ENCODE results near the gene DMXL1. TPM values are rescaled to one million over a fixed set of nuclear protein-coding genes. Genes with fewer than 3 reads are reported as not detected.

DMXL1 gene
- total RNA-seq, 1 donor from 2014 or later = 35.0 TPM

- H3K9me3 Mint-ChIP-seq (ENCODE audit: low read depth) = no peaks in the 10 kb centered on the region
- no peak overlapping the region for H3K4me3 Mint-ChIP-seq (ENCODE audit: unreplicated experiment)
- H3K27ac Mint-ChIP-seq (ENCODE audit: unreplicated experiment) = no peak overlapping the region
- DNase-seq (ENCODE audit: low spot score) = no peak
- no peaks in the 10 kb centered on the region for H3K36me3 Mint-ChIP-seq (ENCODE audit: low read depth)
- TF ChIP-seq, protein P1, sequence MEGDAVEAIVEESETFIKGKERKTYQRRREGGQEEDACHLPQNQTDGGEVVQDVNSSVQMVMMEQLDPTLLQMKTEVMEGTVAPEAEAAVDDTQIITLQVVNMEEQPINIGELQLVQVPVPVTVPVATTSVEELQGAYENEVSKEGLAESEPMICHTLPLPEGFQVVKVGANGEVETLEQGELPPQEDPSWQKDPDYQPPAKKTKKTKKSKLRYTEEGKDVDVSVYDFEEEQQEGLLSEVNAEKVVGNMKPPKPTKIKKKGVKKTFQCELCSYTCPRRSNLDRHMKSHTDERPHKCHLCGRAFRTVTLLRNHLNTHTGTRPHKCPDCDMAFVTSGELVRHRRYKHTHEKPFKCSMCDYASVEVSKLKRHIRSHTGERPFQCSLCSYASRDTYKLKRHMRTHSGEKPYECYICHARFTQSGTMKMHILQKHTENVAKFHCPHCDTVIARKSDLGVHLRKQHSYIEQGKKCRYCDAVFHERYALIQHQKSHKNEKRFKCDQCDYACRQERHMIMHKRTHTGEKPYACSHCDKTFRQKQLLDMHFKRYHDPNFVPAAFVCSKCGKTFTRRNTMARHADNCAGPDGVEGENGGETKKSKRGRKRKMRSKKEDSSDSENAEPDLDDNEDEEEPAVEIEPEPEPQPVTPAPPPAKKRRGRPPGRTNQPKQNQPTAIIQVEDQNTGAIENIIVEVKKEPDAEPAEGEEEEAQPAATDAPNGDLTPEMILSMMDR (IDR thresholded peaks at IDR 0.05) = no peak
- H3K4me1 Mint-ChIP-seq (ENCODE audit: low read depth) = peaks cover 31% of the 10 kb centered on the region
- no peaks in the 10 kb centered on the region for H3K27me3 Mint-ChIP-seq (ENCODE audit: low read depth)
Measured at GRCh38 chr5:119080936-119081335, 10.0 kb downstream of the DMXL1 start.

GRCh38 chr5:119082691-119083090 lies 11.8 kb downstream of the DMXL1 start:
- DNase-seq (ENCODE audit: low spot score) = no peak
- no peak overlapping the region for H3K27ac Mint-ChIP-seq (ENCODE audit: unreplicated experiment)
- no peak overlapping the region for H3K4me3 Mint-ChIP-seq (ENCODE audit: unreplicated experiment)
- H3K27me3 Mint-ChIP-seq (ENCODE audit: low read depth) = no peaks in the 10 kb centered on the region
- H3K36me3 Mint-ChIP-seq (ENCODE audit: low read depth) = no peaks in the 10 kb centered on the region
- TF ChIP-seq, protein P1 (IDR thresholded peaks at IDR 0.05) = no peak
- H3K4me1 Mint-ChIP-seq (ENCODE audit: low read depth) = peaks cover 27% of the 10 kb centered on the region
- H3K9me3 Mint-ChIP-seq (ENCODE audit: low read depth) = peaks cover 3% of the 10 kb centered on the region

DNA sequence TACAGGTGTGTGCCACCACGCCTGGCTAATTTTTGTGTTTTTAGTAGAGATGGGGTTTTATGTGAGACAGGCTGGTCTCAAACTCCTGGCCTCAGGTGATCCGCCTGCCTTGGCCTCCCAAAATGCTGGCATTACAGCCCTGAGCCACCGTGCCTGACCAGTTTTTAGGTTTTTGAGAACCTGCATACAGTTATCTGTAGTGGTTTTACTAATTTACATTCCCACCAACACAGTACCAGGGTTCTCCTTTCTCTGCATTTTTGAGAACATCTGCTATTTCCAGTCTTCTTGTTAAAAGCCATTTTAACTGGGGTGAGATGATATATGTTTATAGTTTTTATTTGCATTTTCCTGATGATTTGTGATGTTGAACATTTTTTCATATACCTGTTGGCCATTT lies 12.8 kb downstream of the DMXL1 start:
- Mint-ChIP-seq H3K36me3 (ENCODE audit: low read depth) (no peaks in the 10 kb centered on the region), H3K27ac (ENCODE audit: unreplicated experiment) (no peak overlapping the region), H3K27me3 (ENCODE audit: low read depth) (no peaks in the 10 kb centered on the region), H3K4me3 (ENCODE audit: unreplicated experiment) (no peak overlapping the region), H3K4me1 (ENCODE audit: low read depth) (peaks cover 24% of the 10 kb centered on the region), H3K9me3 (ENCODE audit: low read depth) (peaks cover 3% of the 10 kb centered on the region)
- no peak for DNase-seq (ENCODE audit: low spot score)
- TF ChIP-seq, protein P1 (IDR thresholded peaks at IDR 0.05) = no peak

- Mint-ChIP-seq H3K27ac (ENCODE audit: unreplicated experiment) (no peak overlapping the region), H3K4me3 (ENCODE audit: unreplicated experiment) (no peak overlapping the region), H3K9me3 (ENCODE audit: low read depth) (peaks cover 3% of the 10 kb centered on the region), H3K36me3 (ENCODE audit: low read depth) (peaks cover 3% of the 10 kb centered on the region), H3K27me3 (ENCODE audit: low read depth) (no peaks in the 10 kb centered on the region), H3K4me1 (ENCODE audit: low read depth) (peaks cover 4% of the 10 kb centered on the region)
- no peak for DNase-seq (ENCODE audit: low spot score)
- TF ChIP-seq, protein P1 (IDR thresholded peaks at IDR 0.05) = no peak
Measured at GRCh38 chr5:119088438-119088837, 17.6 kb downstream of the DMXL1 start.

DNA sequence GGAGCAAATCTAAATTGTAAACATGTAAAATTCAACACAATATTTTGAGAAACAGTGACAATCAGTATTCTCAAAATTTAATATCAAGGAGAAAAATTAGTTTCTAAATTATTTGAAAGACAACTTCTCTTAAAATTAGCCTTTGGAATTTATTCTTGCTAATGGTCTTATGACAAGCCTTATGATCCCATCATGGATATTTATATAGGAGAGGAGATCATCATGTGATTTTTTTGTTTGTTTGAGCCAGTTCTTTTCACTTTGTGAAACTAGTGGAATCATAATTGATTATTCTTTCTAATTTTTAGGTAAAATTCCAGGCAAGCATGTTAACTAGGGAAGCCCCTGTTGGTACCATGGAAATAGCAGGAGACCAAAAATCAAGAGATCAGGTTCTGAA lies 24.7 kb downstream of the DMXL1 start:
- TF ChIP-seq, protein P1 (IDR thresholded peaks at IDR 0.05) = no peak
- DNase-seq (ENCODE audit: low spot score) = no peak
- Mint-ChIP-seq H3K27ac (ENCODE audit: unreplicated experiment) (no peak overlapping the region), H3K9me3 (ENCODE audit: low read depth) (peaks cover 6% of the 10 kb centered on the region), H3K27me3 (ENCODE audit: low read depth) (no peaks in the 10 kb centered on the region), H3K4me3 (ENCODE audit: unreplicated experiment) (no peak overlapping the region), H3K36me3 (ENCODE audit: low read depth) (peaks cover 11% of the 10 kb centered on the region), H3K4me1 (ENCODE audit: low read depth) (peaks cover 3% of the 10 kb centered on the region)

All from chondrocyte (in vitro differentiated cells).